HG02970 (cell line): Measurements from ENCODE around the gene OR4P4.

Experiments used
- ATAC-seq: cut with Tn5 transposase; IDR thresholded peaks from one replicate; pipeline ENCODE4 v1.9.1; 2021; ENCODE audit warnings: mild to moderate bottlenecking, moderate library complexity, moderate number of reproducible peaks; ENCODE audit not compliant: unreplicated experiment, low FRiP score

The OR4P4 gene

GRCh38 chr11:55634813-55635212 lies at the start of gene OR4P4:
Gene OR4P4 (plus strand): TSS chr11:55635113.
- ATAC-seq, result no peak

DNA sequence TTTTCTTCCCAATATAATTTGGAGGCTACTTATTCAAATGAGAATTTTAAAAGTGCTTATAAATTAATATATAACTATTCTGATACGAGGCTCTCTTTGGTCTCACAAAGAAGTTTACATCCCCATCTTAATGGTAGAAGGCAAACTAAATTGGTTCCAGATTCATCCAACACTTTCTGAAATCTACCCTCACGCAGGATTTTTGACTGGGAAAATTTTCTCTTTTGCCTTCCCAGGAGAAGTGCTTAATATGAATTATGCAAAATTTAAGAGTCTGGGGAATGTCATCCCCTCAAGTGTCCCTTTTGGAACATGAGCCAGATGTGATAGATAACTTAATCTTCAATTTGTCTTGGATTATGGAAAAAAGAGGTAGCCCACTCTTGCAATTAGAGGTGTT lies 27.4 kb upstream of the OR4P4 start, which contains the start of gene OR4C11:
Gene OR4C11 (minus strand): TSS at position 101 of the 400 bp plus-strand sequence. CDS start 3,272 bp downstream, outside the sequence.
- ATAC-seq, result no peak

DNA sequence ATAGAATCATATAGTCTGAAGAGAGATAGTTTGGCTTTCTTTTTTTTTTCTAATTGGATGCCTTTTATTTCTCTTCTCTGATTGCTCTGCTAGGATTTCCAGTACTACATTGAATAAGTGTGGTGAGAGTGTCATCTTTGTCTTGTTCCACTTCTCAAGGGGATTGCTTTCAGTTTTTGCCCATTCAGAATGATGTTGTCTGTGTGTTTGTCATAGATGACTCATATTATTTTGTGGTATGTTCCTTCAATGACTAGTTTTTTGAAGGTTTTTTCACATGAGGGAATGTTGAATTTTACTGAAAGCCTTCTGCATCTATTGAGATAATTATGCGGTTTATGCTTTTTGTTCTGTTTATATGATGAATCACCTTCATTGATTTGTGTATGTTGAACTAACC lies 10.4 kb upstream of the OR4P4 start:
- ATAC-seq, result no peak

DNA sequence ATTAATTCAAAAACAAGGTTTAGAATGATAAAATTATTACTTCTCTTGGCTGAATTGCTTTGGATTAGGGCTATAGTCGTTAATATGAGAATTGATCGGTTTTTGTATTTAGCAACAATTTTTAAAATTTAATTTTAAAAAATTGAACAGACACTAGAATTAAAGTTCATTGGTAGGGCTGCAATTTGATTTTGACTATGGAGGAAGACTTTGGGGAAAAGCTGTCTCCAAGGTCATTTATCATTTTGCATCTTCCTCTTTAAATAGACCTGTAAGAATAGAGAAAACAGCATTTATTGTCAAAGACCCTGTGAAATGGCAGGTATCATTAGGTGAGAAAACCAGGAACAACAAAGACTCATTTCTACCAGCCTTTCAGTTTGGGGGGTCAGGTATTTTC lies 13.1 kb downstream of the OR4P4 start, which contains the start of gene OR4S2:
Gene OR4S2 (plus strand): TSS at position 301 of the 400 bp plus-strand sequence. CDS start 2,577 bp downstream, outside the sequence.
- no peak for ATAC-seq

- no peak for ATAC-seq
These were observed 17.6 kb downstream of the OR4P4 start for GRCh38 chr11:55652560-55652959.

- no peak for ATAC-seq
These were observed 20.2 kb downstream of the OR4P4 start for GRCh38 chr11:55655096-55655495.

DNA sequence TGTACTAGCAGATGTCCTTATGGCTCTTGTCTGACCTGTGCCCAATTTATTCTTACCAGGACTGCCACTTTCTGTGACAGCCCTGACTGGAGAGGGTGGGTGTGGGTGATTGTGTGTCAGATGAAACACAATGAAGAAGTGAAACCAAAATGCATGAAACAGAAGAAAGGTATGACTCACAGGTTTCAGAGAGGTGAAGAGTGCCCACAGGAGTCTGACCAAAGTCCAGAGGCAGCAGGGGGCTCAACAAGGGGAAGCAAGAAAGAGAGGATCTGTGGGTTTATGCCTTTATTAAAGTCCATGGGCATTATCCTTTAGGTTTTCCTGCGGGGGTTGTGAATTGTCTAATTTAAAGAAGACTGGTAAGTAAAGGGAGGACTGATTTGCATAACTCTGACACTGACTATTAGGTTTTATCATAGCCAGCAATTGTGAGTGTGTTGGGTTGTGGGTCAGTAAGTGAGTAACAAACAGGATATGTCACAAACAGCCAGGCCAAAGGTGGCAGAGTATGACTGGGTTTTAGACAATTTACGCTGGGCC lies 23.2 kb downstream of the OR4P4 start:
- ATAC-seq, result peak; percentile 98

DNA sequence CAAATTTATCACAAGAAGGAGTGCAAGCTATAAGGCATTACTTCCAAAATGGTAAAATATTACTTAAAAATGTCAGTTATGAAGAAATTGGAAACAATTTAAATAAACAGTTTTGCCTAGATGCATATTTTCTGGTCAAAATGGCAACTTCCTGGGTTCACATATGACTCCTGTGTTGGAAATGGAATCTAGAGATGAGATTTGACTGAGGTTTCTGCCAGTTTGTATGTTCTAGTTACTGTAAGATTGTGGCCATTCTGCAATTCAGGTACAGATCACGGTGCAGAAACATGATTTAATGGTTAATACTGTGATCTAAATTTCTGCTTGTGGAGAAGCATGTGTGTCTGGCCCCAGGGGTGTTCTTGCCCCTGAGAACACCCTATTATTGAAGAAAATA lies 23.7 kb downstream of the OR4P4 start:
- ATAC-seq, result peak; percentile 26

DNA sequence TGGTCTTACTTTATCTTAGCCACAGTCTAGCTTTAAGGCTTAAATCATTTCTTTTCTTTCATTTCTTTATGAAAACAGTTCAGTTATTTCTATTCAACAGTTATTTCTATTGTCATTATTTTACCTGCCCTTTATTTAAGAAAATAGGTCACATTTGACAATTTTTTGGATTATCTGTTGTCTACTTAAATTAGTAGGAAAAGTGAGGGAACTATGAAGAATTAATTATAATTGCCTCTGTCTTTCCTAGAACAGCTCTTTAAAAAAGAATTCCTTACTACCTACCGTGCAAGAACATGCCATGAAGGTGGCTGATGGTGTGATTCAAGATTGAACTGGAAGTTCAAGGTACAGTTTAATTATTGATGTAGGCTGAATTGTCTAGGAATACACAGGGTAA lies 27.0 kb downstream of the OR4P4 start, which contains the start of gene OR4C6:
Gene OR4C6 (plus strand): TSS at position 301 of the 400 bp plus-strand sequence. CDS start 2,966 bp downstream, outside the sequence.
- ATAC-seq, result no peak

DNA sequence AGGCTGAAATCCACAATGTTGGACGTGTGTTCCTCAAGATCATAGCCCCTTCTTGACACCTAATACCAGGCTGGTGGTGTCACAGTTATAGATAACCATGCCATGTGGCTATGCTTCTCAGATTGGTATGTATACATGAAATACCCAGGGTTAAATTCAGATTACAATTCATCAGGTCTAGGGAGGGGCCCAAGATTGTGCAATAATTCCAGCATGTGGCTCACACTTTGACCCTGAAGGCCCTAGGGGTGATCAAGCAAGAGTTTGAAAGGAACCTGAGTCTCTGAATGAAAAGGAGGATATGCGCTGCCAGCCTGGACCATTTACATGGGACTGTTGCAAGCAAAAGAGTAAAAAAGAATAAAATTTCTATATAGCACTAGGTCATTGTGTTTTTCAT lies 34.5 kb downstream of the OR4P4 start:
- ATAC-seq, result no peak

DNA sequence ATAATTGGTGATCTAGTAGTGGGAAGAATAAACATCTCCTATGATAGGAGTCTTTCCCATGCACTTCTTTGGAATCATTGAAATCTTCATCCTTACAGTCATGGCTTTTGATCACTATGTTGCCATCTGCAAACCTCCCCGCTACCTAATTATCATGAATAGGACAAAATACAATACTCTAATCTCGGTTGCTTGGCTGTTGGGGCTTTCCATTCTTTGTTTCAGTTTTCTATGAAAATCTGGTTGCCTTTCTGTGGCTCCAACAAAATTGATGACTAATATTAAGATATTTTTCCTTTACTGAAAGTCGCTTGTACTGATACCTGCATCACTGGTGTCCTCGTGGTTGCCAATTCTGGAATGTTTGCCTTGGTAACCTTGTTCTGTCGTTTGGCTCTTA lies 38.9 kb downstream of the OR4P4 start:
- no peak for ATAC-seq
